ENCODE data around the gene GNPTAB. TPM values are rescaled to one million over a fixed set of nuclear protein-coding genes. Genes with fewer than 3 reads are reported as not detected.

GNPTAB gene
- total and polyA plus RNA-seq, 2 of the 8 experiments (the other 6 are each of a cell fraction or from before 2014, with no cell fraction given): 21.5 to 51.3 TPM

DNA sequence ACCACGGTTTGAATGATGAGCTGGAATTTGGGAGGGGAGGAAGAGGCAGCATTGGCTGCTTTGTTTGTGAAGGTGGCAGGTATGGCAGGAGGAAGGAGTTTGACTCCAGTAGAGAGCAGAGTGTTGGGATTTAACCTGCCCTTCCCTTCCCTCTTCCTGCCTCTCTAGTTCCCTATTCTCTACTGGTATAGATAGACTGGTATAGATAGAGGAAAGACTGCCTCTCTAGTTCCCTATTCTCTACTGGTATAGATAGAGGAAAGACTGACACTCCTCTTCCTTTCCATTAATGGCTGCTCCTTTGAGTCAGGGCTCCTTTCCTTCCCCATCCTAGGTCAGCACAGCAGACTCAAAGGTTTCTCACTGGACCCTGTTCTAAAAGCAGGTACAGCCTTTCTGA, 83.1 kb downstream of the GNPTAB start:
- POLR2A ChIA-PET (ENCODE audit: partially characterized antibody): no interaction called here
- Histone ChIP-seq H3K14ac (ENCODE audit: insufficient read length) (no peak overlapping the region), H3K36me3 (ENCODE audit: control insufficient read depth in 2 of 4, insufficient read depth in 4 of 4, low read length in 3 of 4) (peaks cover 9 to 49% (median 29%) of the 10 kb centered on the region in 4 experiments; a peak in 7 of 8 replicates), H3K23ac (ENCODE audit: insufficient read length) (no peak overlapping the region), H2AFZ (ENCODE audit: low read length) (no peak overlapping the region), H2AK5ac (ENCODE audit: low read depth, low read length) (no peak overlapping the region), H2BK120ac (replicated peaks; ENCODE audit: low read depth, low read length) (no peak overlapping the region), H3K27me3 (replicated peaks in 1 of 4; ENCODE audit: control insufficient read depth in 3 of 4, extremely low read depth in 1 of 4, insufficient read depth in 3 of 4, low read length in 3 of 4) (no peaks in the 10 kb centered on the region), H4K8ac (ENCODE audit: extremely low read depth, insufficient read depth, low read length) (no peak overlapping the region), H3K9me3 (ENCODE audit: insufficient read depth in 2 of 2, low read depth in 1 of 2, low read length in 1 of 2) (no peaks in the 10 kb centered on the region), H2BK15ac (ENCODE audit: low read length) (no peak overlapping the region), H3K4me3 (ENCODE audit: extremely low read depth in 1 of 4, insufficient read depth in 2 of 4, low read depth in 3 of 4, low read length in 4 of 4) (no peak overlapping the region), H3K56ac (replicated peaks; ENCODE audit: insufficient read length, low read depth, low read length) (no peak overlapping the region), H3K79me1 (ENCODE audit: low read depth, low read length) (0 out of 2 replicates have a peak, but pooled peaks cover 3% of the 10 kb centered on the region), H3K4me1 (replicated peaks in 1 of 4; ENCODE audit: control insufficient read depth in 3 of 4, insufficient read depth in 4 of 4, low read length in 3 of 4) (peaks cover 0 to 3% (median 3%) of the 10 kb centered on the region in 4 experiments; a peak in 3 of 7 replicates), H3K23me2 (ENCODE audit: low read depth, low read length) (no peaks in the 10 kb centered on the region), H2BK12ac (ENCODE audit: low read depth, low read length) (no peak overlapping the region), H3K18ac (ENCODE audit: extremely low read depth, low read length) (no peak overlapping the region), H4K91ac (replicated peaks; ENCODE audit: insufficient read length, low read length) (no peak overlapping the region), H2BK5ac (ENCODE audit: low read depth, low read length) (no peak overlapping the region), H3K79me2 (ENCODE audit: control insufficient read depth in 1 of 2, insufficient read depth in 2 of 2, low read length in 2 of 2) (no peaks in the 10 kb centered on the region), H3K9ac (replicated peaks in 1 of 4; ENCODE audit: extremely low read depth in 1 of 4, low read depth in 3 of 4, low read length in 3 of 4) (no peak overlapping the region), H2BK20ac (ENCODE audit: low read length) (no peak overlapping the region), H3K4me2 (ENCODE audit: insufficient read depth in 1 of 2, low read depth in 2 of 2, low read length in 2 of 2) (no peak overlapping the region), H3K4ac (replicated peaks; ENCODE audit: insufficient read length, low read depth, low read length) (no peak overlapping the region), H3K27ac (ENCODE audit: low read depth, low read length) (no peak overlapping the region), H4K20me1 (replicated peaks in 1 of 2; ENCODE audit: control insufficient read depth in 1 of 2, insufficient read depth in 2 of 2, low read length in 2 of 2) (no peaks in the 10 kb centered on the region), H4K5ac (ENCODE audit: insufficient read length, low read depth, low read length) (no peak overlapping the region)
- no peak for TF ChIP-seq KDM1A (IDR thresholded peaks at IDR 0.05; ENCODE audit: borderline replicate concordance, low read length)
- TF ChIP-seq BACH1 (IDR thresholded peaks at IDR 0.05; ENCODE audit: low read length): no peak
- TF ChIP-seq CBX8 (IDR thresholded peaks at IDR 0.05; ENCODE audit: borderline replicate concordance, low read depth, low read length): no peak
- no peak for TF ChIP-seq PHF8 (conservative IDR thresholded peaks at IDR 0.05; ENCODE audit: low read depth, low read length)
- no peak for TF ChIP-seq SIN3A (conservative IDR thresholded peaks at IDR 0.05 in 1 of 2, IDR thresholded peaks at IDR 0.05 in 1 of 2; ENCODE audit: low read depth in 1 of 2, low read length in 2 of 2)
- TF ChIP-seq, protein P1, sequence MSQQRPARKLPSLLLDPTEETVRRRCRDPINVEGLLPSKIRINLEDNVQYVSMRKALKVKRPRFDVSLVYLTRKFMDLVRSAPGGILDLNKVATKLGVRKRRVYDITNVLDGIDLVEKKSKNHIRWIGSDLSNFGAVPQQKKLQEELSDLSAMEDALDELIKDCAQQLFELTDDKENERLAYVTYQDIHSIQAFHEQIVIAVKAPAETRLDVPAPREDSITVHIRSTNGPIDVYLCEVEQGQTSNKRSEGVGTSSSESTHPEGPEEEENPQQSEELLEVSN (IDR thresholded peaks at IDR 0.05): no peak
- TF ChIP-seq EZH2 (IDR thresholded peaks at IDR 0.05; ENCODE audit: low read depth, low read length, severe bottlenecking): no peak
- CTCF ChIA-PET (ENCODE audit: partially characterized antibody): interaction anchor here (0.8 to 1.6 kb wide), 3 partner anchors 9 to 22 kb away, joined by 3 to 5 read pairs (median 3); no protein-coding TSS in a partner anchor
- DNase-seq (ENCODE audit: low read depth in 1 of 2, low spot score in 2 of 2): no peak
- 81% methylated on average over 1 of the region's 1 CpG; no CpG with 5 or more reads in 1 of the 2 experiments for WGBS, 2 experiments (ENCODE audit: extremely low coverage in 1 of 2, insufficient coverage in 1 of 2, insufficient read length in 1 of 2, insufficient replicate concordance in 2 of 2, low coverage in 1 of 2, low lambda C conversion rate in 2 of 2, missing lambda C conversion rate in 1 of 2)
- FAIRE-seq: no peak
